Measurements from ENCODE around the gene WBP2NL.

The WBP2NL gene

GRCh38 chr22:42074132-42074811 is 75.7 kb downstream of the WBP2NL start, which contains the start of gene PHETA2:
Gene PHETA2 (plus strand): TSS chr22:42074248. CDS start chr22:42077294, 3,046 bp downstream.
- DNase-seq, result no peak

- DNase-seq, result no peak
Measured at GRCh38 chr22:42074846-42075676, 76.5 kb downstream of the WBP2NL start.

- no peak for DNase-seq
Measured at GRCh38 chr22:42076764-42077485, 78.3 kb downstream of the WBP2NL start.

GRCh38 chr22:42077486-42078125 is 79.0 kb downstream of the WBP2NL start:
- no peak for DNase-seq
